GM19468 (cell line): ENCODE measurements around the gene DR1.
"Not testable (repeated sequence)": the region's sequence is repeated elsewhere in the genome, so short reads cannot be mapped to it uniquely, and the experiment has no call there.

ENCODE experiments used
- ATAC-seq: cut with Tn5 transposase; IDR thresholded peaks from one replicate; pipeline ENCODE4 v1.9.1; 2021; ENCODE audit warnings: mild to moderate bottlenecking, moderate library complexity, moderate number of reproducible peaks; ENCODE audit not compliant: unreplicated experiment; ENCODE audit errors: extremely low read depth

Gene DR1

DNA sequence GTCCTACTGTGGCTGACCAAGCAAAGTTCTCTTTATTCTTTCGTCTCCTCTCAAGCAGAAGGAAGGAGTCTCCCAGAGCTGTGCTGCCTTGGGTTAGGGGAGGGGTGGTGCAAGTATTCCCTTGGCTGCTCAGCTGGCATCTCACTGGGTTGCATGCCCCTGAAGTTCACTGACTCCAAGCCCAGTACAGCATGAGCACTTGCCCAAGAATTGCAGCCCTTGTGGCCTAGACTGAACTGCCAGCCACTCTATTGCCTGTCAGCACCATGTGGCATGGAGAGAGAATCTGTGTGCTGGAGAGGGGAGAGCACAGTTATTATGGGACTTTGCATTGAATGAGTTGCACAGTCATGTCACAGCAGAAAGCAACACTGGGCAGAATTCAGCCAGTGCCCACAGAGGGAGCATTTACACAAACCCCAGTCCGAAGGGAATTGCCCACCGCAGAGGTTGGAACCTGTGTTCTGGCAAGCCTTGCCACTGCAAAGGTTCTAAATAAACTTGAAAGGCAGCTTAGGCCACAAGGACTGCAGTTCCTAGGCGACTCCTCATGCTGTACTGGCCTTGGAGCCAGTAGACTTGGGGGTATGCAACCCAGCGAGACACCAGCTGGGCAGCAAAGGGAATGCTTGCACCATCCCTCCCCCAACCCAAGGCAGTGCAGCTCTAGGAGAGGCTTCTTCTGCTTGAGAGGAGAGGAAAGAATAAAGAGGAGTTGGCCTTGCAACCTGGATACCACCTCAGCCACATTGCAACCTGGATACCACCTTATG lies 28.8 kb downstream of the DR1 start:
- ATAC-seq: no peak

DNA sequence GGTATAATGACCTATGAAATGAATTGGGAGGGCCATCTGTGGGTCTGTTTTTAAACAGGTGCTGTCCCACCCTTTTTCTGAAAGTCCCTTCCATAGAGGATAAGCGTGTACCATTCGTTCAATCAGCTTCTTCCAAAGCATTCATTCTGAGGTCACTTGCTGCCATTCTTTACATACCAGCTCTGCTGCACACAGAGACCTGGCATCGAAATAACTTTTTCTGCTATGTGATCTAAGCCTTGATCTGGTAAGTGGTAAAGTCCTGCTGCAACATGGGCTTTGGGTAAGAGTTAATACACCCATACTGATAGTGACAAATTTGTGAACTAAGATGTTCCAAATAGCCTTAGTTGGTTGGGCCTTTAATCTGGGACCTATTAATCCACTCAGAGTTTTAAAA lies 38.9 kb downstream of the DR1 start:
- no peak for ATAC-seq

DNA sequence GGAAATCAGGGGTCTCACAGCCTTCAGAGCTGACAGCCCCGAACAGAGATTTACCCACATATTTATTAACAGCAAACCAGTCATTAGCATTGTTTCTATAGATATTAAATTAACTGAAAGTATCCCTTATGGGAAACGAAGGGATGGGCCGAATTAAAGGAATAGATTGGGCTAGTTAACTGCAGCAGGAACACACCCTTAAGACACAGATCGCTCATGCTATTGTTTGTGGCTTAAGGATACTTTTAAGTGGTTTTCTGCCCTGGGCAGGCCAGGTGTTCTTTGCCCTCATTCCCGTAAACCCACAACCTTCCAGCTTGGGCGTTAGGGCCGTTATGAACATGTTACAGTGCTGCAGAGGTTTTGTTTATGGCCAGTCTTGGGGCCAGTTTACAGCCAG lies 40.6 kb downstream of the DR1 start:
- not testable (repeated sequence) for ATAC-seq

DNA sequence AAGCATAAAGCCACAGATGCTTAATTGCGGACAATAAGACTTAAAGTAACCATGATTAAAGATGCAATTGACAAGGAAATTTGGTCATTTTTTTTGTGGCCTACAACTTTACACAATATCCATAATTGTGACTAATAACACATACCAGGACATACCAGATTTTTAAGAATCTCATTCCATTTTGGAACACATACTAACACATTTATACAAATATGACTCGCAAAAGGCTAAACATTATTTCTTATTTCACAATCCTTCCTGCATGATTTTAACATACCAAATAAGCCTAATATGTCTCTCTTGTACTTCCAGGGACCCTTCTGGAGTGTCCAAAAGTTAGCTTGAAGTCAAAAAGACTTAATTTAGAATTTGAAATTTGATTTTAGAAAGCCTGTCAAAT lies 48.8 kb downstream of the DR1 start:
- ATAC-seq: no peak

DNA sequence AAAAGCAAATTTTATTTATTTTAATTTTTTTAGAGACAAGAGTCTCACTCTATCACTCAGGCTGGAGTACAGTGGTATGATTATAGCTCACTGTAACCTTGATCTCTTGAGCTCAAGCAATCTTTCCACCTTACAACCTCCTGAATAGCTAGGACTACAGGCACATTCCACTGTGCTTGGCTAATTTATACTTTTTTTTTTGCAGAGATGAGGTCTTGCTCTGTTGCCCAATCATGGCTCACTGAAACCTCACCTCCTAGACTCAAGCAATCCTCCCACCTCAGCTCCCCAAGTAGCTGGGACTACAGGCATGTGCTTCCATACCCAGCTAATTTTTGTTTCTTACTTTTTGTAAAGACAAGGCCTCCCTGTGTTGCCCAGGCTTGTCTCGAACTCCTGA lies 49.5 kb downstream of the DR1 start:
- ATAC-seq: no peak

DNA sequence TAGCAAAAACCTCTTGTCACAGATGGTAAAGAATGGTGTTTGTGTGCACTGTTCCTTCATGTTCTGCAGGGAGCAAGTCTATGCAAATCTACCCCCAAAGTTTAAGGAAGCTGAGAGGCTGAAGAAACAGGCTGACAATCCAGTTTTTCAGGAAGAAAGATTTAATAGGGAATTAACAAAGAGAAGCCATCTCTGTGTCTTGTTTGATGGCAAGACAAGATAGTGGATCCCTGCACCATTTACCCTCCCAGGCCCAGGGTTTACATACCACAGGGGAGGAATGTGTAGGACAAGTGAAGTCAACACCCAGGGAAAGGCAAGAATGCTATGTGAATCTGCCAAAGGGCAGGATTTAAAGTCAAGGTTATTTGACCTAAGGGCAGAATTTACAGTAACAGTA lies 54.1 kb downstream of the DR1 start:
- no peak for ATAC-seq

DNA sequence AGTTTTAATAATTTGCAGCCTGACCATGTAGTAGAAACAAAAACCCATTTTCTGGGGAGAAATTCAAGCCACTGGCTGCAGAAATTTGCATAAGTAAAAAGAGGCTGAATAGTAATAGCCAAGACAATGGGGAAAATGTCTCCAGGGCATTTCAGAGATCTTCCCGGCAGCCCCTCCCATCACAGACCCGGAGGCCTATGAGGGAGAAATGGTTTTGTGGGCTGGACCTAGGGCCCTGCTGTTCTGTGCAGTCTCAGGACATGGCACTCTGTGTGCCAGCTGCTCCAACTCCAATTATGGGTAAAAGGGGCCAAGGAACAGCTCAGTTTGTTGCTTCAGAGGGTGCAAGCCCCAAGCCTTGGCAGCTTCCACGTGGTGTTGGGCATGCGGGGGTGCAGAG lies 62.5 kb downstream of the DR1 start:
- no peak for ATAC-seq

DNA sequence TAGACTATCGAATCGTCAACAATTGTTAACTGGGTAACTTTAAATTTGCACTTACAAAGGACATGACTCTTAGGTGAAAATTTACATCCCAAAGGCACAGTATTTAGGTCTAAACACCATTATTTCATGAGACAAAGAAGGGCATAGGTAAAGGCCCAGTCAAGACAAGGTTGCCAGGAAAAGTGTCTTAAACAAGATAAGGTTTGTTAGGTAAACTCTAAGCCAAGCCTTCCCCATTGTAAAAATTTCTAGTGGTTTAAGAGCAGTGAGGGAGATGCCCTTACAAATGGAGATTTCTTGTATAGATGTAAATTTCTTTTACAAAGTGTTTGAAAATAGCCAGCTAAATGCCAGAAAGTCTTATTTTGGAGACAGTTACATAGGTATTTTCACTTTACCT lies 65.3 kb downstream of the DR1 start:
- ATAC-seq: no peak

DNA sequence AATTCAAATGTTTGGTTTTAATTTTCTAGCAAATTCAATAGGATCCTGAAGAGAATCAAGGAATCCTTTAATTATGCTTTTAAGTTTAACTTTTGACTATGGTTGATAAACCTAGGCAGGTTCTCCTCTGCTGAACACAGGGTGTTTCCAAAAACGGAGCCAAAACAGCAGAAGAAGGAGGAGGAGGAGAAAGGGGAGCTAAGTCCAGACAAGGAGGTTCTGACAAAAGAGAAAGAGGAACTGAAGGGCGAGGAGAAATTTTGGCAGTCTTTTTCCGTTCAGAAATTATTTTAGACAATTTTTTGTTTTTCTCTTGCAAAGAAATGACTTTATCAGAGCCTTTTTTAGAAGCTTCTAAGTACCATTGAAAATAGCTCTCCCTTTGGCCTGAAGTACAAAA lies 69.0 kb downstream of the DR1 start:
- ATAC-seq: no peak

DNA sequence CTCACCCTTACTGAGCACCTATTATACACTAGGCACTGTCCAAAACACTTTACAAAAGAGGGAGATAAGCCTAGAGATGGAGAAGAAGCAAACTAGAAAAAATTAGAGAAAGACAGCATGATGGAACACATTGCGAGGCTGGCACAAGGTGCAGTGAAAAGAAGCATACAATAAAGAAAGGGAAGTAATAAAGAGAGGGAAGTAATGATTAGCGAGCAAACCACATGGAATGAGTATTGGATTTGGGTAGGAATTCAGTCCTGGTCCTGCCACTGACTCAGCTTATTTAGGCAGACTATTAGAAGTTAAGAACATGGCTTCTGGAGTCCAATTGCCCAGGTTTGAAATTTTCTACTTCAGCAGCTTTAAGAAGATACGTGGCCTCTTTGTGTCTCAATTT lies 69.6 kb downstream of the DR1 start:
- no peak for ATAC-seq

DNA sequence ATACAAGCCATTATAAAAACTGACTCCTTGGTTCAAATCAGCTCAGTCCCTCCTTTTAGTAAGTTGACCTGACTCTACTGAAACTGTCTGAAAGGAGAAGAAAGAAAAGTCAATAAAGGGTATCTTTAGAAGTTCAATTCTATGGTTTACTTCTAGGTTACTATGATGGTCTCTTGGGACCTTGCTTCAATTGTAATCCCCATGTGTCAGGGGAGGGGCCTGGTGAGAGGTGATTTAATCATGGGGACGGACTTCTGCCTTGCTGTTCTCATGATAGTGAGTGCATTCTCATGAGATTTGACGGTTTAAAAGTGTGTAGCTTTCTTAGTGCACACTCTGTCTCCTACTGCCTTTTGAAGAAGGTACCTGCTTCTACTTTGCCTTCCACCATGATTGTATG lies 70.5 kb downstream of the DR1 start:
- ATAC-seq: no peak
